8988T (cell line): ENCODE results near the gene MINDY1.

Source experiments
- DNase-seq: peaks from one replicate; pipeline ENCODE4 v3.0.0; 2011

MINDY1 gene

DNA sequence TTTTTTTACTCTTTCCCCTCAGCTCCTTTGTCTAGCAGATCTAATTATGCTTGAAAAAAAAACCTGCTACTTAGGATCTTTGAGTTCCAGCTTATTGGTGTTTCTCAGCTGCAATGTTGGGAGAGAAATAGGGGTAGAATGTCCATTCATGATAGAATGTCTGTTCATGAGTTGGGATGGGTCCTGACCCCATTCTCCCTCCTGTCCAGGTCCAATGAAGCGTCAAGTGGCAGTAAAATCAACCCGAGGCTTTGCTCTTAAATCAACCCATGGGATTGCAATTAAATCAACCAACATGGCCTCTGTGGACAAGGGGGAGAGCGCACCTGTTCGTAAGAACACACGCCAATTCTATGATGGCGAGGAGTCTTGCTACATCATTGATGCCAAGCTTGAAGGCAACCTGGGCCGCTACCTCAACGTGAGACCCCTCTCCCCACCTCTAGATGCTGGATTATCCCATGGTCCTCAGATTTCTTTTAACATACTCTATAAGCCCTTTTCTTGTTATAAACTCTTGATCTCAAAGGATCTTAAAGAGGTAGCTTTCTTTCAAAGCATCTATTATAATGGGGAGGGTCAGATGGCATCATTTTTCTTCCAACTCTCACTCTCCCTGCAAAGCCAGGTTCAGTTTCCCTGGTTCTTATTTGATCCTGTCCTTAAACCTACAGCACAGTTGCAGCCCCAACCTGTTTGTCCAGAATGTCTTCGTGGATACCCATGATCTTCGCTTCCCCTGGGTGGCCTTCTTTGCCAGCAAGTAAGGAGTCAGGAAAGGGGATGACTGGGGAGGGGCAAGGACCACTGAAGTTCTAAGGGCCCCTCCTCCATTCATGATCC lies 43.2 kb downstream of the MINDY1 start:
- DNase-seq = no peak

DNA sequence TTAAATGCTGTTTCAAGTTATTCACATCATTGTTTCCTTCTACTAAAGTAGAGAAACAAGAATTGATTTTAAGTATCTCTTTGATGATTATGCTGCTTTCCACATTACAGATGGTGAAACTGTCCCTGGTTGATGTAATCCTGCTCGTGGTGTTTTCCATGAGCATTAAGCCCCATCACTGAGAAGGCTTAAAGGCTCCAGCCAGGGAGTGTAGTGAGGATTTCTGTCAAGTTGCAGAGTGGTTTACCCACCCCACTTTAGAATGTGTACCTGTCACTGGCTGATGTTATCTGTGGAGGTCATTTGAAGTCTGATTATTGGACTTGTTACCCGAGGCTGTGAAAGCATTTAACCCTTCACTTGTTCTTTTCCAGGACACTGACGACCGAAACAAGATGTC lies 44.9 kb downstream of the MINDY1 start:
- DNase-seq = no peak

DNA sequence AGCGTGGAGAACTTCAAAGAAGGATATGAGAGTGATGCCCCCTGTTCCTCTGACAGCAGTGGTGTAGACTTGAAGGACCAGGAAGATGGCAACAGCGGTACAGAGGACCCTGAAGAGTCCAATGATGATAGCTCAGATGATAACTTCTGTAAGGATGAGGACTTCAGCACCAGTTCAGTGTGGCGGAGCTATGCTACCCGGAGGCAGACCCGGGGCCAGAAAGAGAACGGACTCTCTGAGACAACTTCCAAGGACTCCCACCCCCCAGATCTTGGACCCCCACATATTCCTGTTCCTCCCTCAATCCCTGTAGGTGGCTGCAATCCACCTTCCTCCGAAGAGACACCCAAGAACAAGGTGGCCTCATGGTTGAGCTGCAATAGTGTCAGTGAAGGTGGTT lies 46.1 kb downstream of the MINDY1 start:
- no peak for DNase-seq

DNA sequence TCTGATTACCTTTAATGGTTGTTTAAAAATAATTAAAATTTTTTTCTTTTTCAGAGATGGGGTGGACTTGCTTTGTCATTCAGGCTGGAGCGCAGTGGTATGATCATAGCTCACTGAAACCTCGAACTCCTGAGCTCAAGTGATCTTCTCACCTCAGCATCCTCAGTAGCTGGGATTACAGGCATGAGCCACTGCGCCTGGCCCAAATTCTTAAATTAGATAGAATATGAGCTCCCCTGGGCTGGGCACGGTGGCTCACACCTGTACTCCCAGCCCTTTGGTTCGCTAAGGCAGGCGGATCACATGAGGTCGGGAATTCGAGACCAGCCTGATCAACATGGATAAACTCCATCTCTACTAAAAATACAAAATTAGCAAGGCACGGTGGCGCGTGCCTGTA lies 49.0 kb downstream of the MINDY1 start:
- DNase-seq = no peak

DNA sequence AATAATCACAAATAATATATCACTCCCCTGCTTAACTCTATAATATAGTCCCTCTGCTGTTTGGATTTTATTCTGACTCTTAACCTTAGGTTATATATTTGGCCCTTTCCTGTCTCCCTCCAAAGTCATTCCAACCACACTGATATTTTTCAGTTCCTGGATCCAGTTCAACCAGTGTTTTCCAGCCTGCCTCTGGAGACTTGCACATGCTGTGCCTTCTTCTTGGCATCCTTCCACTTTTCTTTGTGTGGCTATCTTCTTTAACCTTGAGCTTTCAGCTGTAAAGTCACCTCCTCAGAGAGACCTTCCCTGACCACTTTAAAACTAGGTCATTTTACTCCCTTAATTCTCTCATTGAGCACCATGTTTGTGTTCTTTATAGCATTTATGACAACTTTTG lies 51.4 kb downstream of the MINDY1 start:
- no peak for DNase-seq

DNA sequence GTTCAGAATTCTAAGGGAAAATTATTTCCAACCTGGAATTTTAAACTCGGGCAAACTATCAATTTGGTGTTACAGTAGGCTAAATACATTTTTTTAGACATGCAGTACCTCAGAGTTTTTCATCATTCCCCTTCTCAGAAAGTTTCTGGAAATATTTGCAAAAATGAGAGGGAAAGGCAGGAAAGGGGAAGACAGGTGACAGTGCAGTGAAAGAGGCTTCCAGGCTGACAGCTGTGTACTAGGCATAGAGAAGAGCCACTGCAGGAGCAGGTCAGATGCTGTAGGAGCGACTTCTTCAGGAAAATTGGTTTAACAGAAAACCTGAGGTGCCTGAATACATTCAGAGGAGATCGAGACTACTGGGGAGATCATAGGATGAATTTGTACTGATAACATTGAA lies 52.0 kb downstream of the MINDY1 start:
- no peak for DNase-seq
